ENCODE results near the gene CACNA1C. TPM values are rescaled to one million over a fixed set of nuclear protein-coding genes. Genes with fewer than 3 reads are reported as not detected.

CACNA1C gene
- total RNA-seq, 4 donors from 2014 or later = 5.2 to 12.9 (median 6.3) TPM

GRCh38 chr12:2337031-2338010 is 284.5 kb downstream of the CACNA1C start:
- Histone ChIP-seq H3K27ac (peak overlapping the region in 2 of 4 donors; percentile 76 to 79), H3K27me3 (no peaks in the 10 kb centered on the region), H3K4me1 (peaks cover 0 to 13% (median 0%) of the 10 kb centered on the region in 4 donors), H3K4me3 (no peak overlapping the region), H3K36me3 (no peaks in the 10 kb centered on the region), H3K9me3 (no peaks in the 10 kb centered on the region)
- TF ChIP-seq CTCF (IDR thresholded peaks at IDR 0.05) = no peak
- no peak for TF ChIP-seq POLR2A (IDR thresholded peaks at IDR 0.05)
- TF ChIP-seq EP300 (IDR thresholded peaks at IDR 0.05) = no peak
- WGBS, 2 donors = 89 to 94% methylated on average over 11 of the region's 11 CpGs
- DNase-seq (ENCODE audit: low spot score in 2 of 2) = no peak

DNA sequence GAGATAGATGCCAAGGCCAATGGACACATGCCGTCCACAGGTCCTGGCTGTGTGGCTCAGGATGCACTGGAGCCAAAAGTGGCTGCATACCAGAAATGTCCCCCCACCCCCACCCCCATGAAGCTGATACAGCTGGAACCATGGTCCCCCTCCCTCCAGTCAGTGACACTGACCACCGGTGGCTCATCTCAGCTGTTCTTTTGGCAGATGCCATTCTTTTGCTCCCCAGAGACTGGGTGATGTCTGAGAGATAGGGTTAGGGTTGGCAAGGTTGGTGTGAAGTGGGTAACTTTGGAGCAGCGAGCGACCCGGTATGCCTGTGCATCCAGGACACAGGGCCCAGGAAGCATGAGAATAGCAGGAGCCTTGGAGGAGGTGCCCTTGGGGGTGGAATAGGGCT is 285.6 kb downstream of the CACNA1C start:
- no peak for TF ChIP-seq EP300 (IDR thresholded peaks at IDR 0.05)
- no peak for TF ChIP-seq POLR2A (IDR thresholded peaks at IDR 0.05)
- no peak for TF ChIP-seq CTCF (IDR thresholded peaks at IDR 0.05)
- 90 to 97% methylated on average over 4 to 5 of the region's 5 CpGs for WGBS, 2 donors
- DNase-seq (ENCODE audit: low spot score in 2 of 2) = no peak
- H3K4me3 ChIP-seq = no peak overlapping the region
- no peaks in the 10 kb centered on the region for H3K36me3 ChIP-seq
- no peaks in the 10 kb centered on the region for H3K9me3 ChIP-seq
- no peaks in the 10 kb centered on the region for H3K27me3 ChIP-seq
- H3K27ac ChIP-seq = no peak overlapping the region
- peaks cover 0 to 13% (median 0%) of the 10 kb centered on the region in 4 donors for H3K4me1 ChIP-seq

- H3K27ac ChIP-seq = no peak overlapping the region
- WGBS, 2 donors = 93 to 94% methylated on average over 5 of the region's 5 CpGs
Observed at GRCh38 chr12:2338991-2339431, 286.2 kb downstream of the CACNA1C start.

GRCh38 chr12:2341051-2341751 is 288.4 kb downstream of the CACNA1C start:
- no peak for DNase-seq (ENCODE audit: low spot score in 2 of 2)
- 79 to 89% methylated on average over 15 of the region's 15 CpGs for WGBS, 2 donors
- H3K36me3 ChIP-seq = no peaks in the 10 kb centered on the region
- no peak for TF ChIP-seq EP300 (IDR thresholded peaks at IDR 0.05)
- no peak for TF ChIP-seq POLR2A (IDR thresholded peaks at IDR 0.05)
- TF ChIP-seq CTCF (IDR thresholded peaks at IDR 0.05) = no peak
- H3K4me3 ChIP-seq = no peak overlapping the region
- H3K27me3 ChIP-seq = no peaks in the 10 kb centered on the region
- H3K4me1 ChIP-seq = peaks cover 0 to 18% (median 2%) of the 10 kb centered on the region in 4 donors
- no peak overlapping the region for H3K27ac ChIP-seq
- H3K9me3 ChIP-seq = no peaks in the 10 kb centered on the region

More at GRCh38 chr12:2338991-2339431, 286.2 kb downstream of the CACNA1C start:
- TF ChIP-seq EP300 (IDR thresholded peaks at IDR 0.05) = no peak
- TF ChIP-seq CTCF (IDR thresholded peaks at IDR 0.05) = no peak
- no peak for TF ChIP-seq POLR2A (IDR thresholded peaks at IDR 0.05)
- Histone ChIP-seq H3K9me3 (no peaks in the 10 kb centered on the region), H3K36me3 (no peaks in the 10 kb centered on the region), H3K27me3 (no peaks in the 10 kb centered on the region), H3K4me1 (peaks cover 0 to 13% (median 0%) of the 10 kb centered on the region in 4 donors), H3K4me3 (no peak overlapping the region)
- DNase-seq (ENCODE audit: low spot score in 2 of 2) = no peak

Data from tibial nerve (tissue), 4 donors.